Measurements from ENCODE around the gene POLE4.

POLE4 gene

DNA sequence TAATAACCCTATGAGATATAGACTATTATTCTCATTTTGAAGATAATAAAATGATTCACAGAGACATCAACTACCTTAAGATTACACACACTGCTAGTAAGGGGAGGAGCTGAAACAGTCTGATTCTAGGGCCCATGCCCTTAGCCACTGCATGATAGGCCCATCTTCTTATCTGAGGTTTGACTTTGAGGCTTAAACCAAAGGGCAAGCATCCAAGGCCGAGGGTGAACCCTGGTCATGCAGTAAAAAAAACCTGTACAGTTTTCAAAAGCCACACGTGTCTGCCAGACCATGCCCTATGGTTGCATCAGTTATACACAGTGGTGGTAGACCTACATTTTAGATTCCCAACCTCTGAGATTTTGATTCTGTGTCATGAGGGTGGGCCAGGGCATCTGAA lies 44.8 kb downstream of the POLE4 start:
- no peak for FAIRE-seq

- FAIRE-seq, result no peak
Observed at GRCh38 chr2:75003773-75004172, 45.3 kb downstream of the POLE4 start.

GRCh38 chr2:75006041-75006440 lies 47.6 kb downstream of the POLE4 start:
- no peak for FAIRE-seq

- FAIRE-seq, result no peak
Observed at GRCh38 chr2:75007061-75007460, 48.6 kb downstream of the POLE4 start.

GRCh38 chr2:75007819-75008218 lies 49.4 kb downstream of the POLE4 start:
- no peak for FAIRE-seq

- FAIRE-seq, result no peak
Observed at GRCh38 chr2:75010571-75010970, 52.1 kb downstream of the POLE4 start.

DNA sequence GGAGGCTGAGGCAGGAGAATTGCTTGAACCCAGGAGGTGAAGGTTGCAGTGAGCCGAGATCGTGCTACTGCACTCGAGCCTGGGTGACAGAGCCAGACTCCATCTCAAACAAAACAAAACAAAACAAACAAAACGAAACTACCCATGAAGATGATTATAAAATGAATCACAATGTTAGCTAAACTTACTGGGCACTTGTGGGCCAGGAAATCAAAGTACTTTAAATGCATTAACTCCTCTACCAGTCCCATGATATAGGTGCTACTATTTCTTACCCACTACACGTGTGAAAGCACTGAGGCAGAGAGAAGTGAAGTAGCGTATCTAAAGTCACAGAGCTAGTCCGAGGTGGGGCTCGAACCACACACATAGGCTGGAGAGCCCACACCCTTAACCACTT lies 53.6 kb downstream of the POLE4 start:
- FAIRE-seq, result no peak

DNA sequence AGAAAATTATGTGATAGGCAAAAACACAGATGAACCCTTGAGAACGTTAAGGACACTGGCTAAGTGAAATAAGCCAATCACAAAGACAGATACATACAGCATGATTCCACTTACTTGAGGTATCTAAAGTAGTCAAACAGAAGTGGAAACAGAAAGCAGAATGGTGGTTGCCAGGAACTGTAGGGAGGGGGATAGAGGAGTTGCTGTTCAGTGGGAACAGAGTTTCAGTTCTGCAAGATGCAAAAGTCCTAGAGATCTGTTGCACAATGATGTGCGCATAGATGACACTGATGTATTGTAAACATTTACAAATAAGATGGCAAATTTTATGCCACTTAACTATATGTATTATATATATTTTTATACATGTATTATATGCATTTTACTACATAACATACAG lies 59.7 kb downstream of the POLE4 start:
- FAIRE-seq, result no peak

All from G401.6 (cell line).